Esophagus squamous epithelium (tissue), 5 donors: ENCODE results near the gene TMIGD3. TPM values are rescaled to one million over a fixed set of nuclear protein-coding genes. Genes with fewer than 3 reads are reported as not detected.

Source experiments
- DNase-seq: peaks from one replicate; lab custom pipeline; 2025; lab: John Stamatoyannopoulos, UW
- H3K27ac ChIP-seq, 4 donors: fragments of 200-600 bp; sonication (generic); one replicate each; pipeline ENCODE4 v1.5.1; 2016 to 2019; ENCODE audit warnings: mild to moderate bottlenecking in 1 of 4
- H3K27me3 ChIP-seq, 4 donors: fragments of 200-600 bp; sonication (generic); 1 replicate in 3 of 4; 2 replicates in 1 of 4; pipeline versions ENCODE4 v1.5.1 to v1.6.0; 2017 to 2021; ENCODE audit warnings: antibody characterized with exemption in 1 of 4
- H3K36me3 ChIP-seq, 3 donors: fragments of 200-600 bp; sonication (generic); one replicate each; pipeline ENCODE4 v1.5.1; 2016 to 2019
- H3K4me1 ChIP-seq, 3 donors: fragments of 200-600 bp; sonication (generic); one replicate each; pipeline ENCODE4 v1.5.1; 2017 to 2019
- H3K4me3 ChIP-seq, 4 donors: fragments of 200-600 bp; sonication (generic); 1 replicate in 3 of 4; 2 replicates in 1 of 4; pipeline ENCODE4 v1.5.1; 2016 to 2019; ENCODE audit warnings: mild to moderate bottlenecking in 2 of 4, moderate library complexity in 1 of 4
- H3K9me3 ChIP-seq, 3 donors: fragments of 200-600 bp; sonication (generic); one replicate each; pipeline ENCODE4 v1.5.1; 2016 to 2019
- POLR2A ChIP-seq, 4 donors: fragments of 450-650 bp; IDR thresholded peaks; one replicate each; pipeline ENCODE4 v1.6.1; 2017; ENCODE audit warnings: antibody characterized with exemption in 4 of 4, mild to moderate bottlenecking in 4 of 4, moderate library complexity in 3 of 4
- WGBS, 2 donors: methylation state at CpG; one replicate each; pipeline ENCODE4 v1.1.5; 2018; 5-methylcytosine and 5-hydroxymethylcytosine counted together
- intact Hi-C: fragments of 100-400 bp; cut with DNase I; formaldehyde crosslinking; loops from one replicate; pipeline ENCODE4 v1.15.0; 2022
- total RNA-seq, 4 donors: library from RNA; depleted of rRNA; stranded (reverse); fragments of >200 nt; gene quantifications; one replicate each; pipeline ENCODE4 v1.1.0, GENCODE V29; 2016
- TF ChIP-seq, protein P1 (sequence below), 6 experiments: fragments of 450-650 bp in 4 of 6; fragments of 200-600 bp in 2 of 6; sonication (generic) in 2 of 6; IDR thresholded peaks; one replicate each; pipeline ENCODE4 v1.5.1; 2016 to 2019; ENCODE audit warnings: antibody characterized with exemption in 6 of 6, mild to moderate bottlenecking in 4 of 6, moderate library complexity in 4 of 6
- donor health status: DM: yes; HTN: yes; CAD: no.

Gene TMIGD3
- total RNA-seq, 4 donors from 2014 or later, result 2.9 to 3.2 TPM; not detected in 2

DNA sequence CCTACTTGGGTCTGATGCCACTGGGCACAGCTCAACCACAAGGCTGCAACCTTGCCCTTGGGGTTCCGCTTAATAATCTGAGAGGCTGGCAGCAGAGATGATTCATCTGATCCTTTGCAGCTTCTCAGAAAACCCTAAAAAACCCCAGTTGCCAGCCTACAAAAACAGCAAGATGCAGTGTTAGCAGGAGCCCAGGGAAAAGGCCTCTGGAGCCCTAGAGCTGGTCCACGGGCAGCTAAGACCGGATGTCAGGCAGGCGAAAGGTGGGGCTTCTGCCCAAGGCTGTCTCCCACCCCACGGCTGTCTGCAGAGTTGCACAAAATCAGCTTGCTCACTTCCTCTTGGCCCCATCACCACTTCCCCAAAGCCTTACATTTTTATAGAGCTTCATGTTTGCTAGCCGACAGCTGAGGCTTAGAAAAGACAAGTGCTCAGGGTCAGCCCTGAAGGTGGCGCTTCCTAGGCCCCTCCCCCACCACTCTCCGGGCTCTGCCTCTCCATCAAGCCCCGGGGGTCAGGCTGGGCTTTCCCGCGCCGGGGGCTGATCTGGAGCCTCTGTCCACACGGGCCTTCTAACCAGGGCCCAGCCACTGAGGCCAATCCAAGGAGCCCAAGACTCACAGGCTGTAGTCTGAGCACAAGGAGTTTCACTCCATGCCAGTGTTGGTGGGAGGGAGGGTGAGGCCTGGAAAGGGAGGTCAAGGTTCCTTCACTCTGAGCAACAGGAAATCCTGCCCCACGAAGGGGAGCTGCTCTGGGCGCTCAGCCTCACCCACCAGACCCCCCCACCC lies 4.2 kb upstream of the TMIGD3 start:
- H3K4me3 ChIP-seq, result peak overlapping the region; percentile 11 to 59 (median 38)
- no peaks in the 10 kb centered on the region for H3K9me3 ChIP-seq
- peaks cover 14 to 48% (median 31%) of the 10 kb centered on the region in 3 donors for H3K4me1 ChIP-seq
- H3K27me3 ChIP-seq, result no peaks in the 10 kb centered on the region
- intact Hi-C loops, result loop anchor here (5.0 to 10.0 kb wide), 2 partner anchors 150 to 237 kb away; no protein-coding TSS in a partner anchor
- peak in 2 of 4 donors; percentile 15 to 25 for TF ChIP-seq POLR2A (IDR thresholded peaks at IDR 0.05)
- TF ChIP-seq, protein P1, sequence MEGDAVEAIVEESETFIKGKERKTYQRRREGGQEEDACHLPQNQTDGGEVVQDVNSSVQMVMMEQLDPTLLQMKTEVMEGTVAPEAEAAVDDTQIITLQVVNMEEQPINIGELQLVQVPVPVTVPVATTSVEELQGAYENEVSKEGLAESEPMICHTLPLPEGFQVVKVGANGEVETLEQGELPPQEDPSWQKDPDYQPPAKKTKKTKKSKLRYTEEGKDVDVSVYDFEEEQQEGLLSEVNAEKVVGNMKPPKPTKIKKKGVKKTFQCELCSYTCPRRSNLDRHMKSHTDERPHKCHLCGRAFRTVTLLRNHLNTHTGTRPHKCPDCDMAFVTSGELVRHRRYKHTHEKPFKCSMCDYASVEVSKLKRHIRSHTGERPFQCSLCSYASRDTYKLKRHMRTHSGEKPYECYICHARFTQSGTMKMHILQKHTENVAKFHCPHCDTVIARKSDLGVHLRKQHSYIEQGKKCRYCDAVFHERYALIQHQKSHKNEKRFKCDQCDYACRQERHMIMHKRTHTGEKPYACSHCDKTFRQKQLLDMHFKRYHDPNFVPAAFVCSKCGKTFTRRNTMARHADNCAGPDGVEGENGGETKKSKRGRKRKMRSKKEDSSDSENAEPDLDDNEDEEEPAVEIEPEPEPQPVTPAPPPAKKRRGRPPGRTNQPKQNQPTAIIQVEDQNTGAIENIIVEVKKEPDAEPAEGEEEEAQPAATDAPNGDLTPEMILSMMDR (IDR thresholded peaks at IDR 0.05), result no peak
- DNase-seq, result peak; percentile 31
- WGBS, 2 donors, result 9 to 17% methylated on average over 8 to 9 of the region's 15 CpGs
- peak overlapping the region; percentile 85 to 98 (median 95) for H3K27ac ChIP-seq
- H3K36me3 ChIP-seq, result no peaks in the 10 kb centered on the region

DNA sequence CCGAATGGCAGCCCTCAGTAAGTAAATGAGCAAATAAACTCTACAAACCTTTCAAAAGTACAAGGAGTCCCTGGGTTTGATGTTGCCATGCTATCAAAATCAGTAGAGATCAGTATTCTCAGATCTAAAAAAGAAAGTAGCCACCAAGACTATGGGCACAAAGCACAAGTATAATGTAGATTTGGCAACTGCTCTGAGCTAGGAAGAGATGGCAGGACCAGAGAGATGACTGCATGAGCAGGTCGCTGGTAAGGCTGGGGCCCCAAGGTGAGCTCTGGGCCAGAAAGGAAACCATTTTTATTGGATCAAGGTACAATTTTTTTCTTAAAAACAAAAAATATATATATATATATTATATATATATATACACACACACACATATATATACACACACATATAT lies 3.1 kb upstream of the TMIGD3 start:
- peaks cover 14 to 48% (median 31%) of the 10 kb centered on the region in 3 donors for H3K4me1 ChIP-seq
- no peak for DNase-seq
- peak overlapping the region in 3 of 4 donors; percentile 52 to 70 (median 64) for H3K27ac ChIP-seq
- intact Hi-C loops, result loop anchor here (5.0 to 10.0 kb wide), 2 partner anchors 151 to 238 kb away; no protein-coding TSS in a partner anchor
- H3K36me3 ChIP-seq, result no peaks in the 10 kb centered on the region
- 44 to 45% methylated on average over 2 of the region's 2 CpGs for WGBS, 2 donors
- TF ChIP-seq, protein P1 (IDR thresholded peaks at IDR 0.05), result no peak
- TF ChIP-seq POLR2A (IDR thresholded peaks at IDR 0.05), result no peak
- H3K9me3 ChIP-seq, result no peaks in the 10 kb centered on the region
- H3K27me3 ChIP-seq, result no peaks in the 10 kb centered on the region
- no peak overlapping the region for H3K4me3 ChIP-seq

DNA sequence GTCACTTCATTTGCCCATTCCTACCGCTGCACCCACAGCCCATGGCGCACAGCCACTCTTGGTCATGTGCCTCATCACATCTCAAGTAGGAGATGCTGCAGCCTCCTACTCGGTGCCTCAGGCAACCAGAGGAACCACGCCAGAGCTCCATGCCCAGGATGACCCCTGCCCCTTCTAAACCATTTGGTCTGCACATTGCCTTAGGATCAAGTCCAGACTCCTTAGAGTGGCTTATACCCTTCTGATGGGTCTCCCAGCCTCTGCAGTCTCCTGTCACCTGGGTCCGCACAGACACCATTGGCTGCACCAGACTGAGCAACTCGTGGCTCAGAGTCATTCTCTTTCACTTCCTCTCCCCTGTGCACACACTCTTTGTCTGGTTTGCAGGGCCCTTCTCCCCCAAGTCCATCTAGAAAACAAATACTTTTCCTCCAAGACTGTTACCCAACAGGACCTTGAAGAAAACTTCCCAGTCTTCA lies 2.2 kb upstream of the TMIGD3 start:
- H3K9me3 ChIP-seq, result no peaks in the 10 kb centered on the region
- no peak overlapping the region for H3K4me3 ChIP-seq
- intact Hi-C loops, result loop anchor here (5.0 to 10.0 kb wide), 2 partner anchors 152 to 239 kb away; no protein-coding TSS in a partner anchor
- peak in 1 of 4 donors; percentile 41 for TF ChIP-seq POLR2A (IDR thresholded peaks at IDR 0.05)
- TF ChIP-seq, protein P1 (IDR thresholded peaks at IDR 0.05), result no peak
- H3K36me3 ChIP-seq, result no peaks in the 10 kb centered on the region
- no peaks in the 10 kb centered on the region for H3K27me3 ChIP-seq
- WGBS, 2 donors, result 55 to 68% methylated on average over 2 to 6 of the region's 6 CpGs
- H3K4me1 ChIP-seq, result peaks cover 14 to 48% (median 31%) of the 10 kb centered on the region in 3 donors
- peak overlapping the region; percentile 18 to 70 (median 58) for H3K27ac ChIP-seq
- no peak for DNase-seq

DNA sequence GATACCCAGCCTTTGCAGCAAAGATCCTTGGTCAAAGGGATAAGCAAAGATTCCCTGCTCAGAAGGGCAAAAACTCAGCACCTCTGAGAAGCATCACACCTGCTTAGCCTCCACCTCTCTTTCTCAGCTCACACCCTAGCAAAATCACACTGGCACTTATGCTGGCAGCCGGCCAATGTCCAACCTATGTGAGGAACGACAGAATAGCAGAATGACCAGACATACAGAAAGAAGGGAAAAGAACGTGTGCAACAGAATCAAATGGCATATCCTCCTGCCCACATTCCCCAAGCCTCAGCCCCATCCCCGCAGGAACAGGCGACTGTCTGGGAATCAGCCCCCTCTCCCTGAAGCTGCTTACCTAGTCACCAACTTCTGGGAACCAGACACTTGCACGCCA lies 664 bp upstream of the TMIGD3 start:
- Histone ChIP-seq H3K9me3 (no peaks in the 10 kb centered on the region), H3K36me3 (no peaks in the 10 kb centered on the region), H3K4me3 (no peak overlapping the region), H3K27ac (peak overlapping the region in 3 of 4 donors; percentile 29 to 64 (median 46)), H3K4me1 (peaks cover 14 to 34% (median 19%) of the 10 kb centered on the region in 3 donors), H3K27me3 (no peaks in the 10 kb centered on the region)
- intact Hi-C loops, result loop anchor here (10.0 kb wide), 1 partner anchor 241 kb away; no protein-coding TSS in a partner anchor
- no peak for DNase-seq
- WGBS, 2 donors, result 71 to 76% methylated on average over 4 to 5 of the region's 6 CpGs
- TF ChIP-seq, protein P1 (IDR thresholded peaks at IDR 0.05), result no peak
- no peak for TF ChIP-seq POLR2A (IDR thresholded peaks at IDR 0.05)

DNA sequence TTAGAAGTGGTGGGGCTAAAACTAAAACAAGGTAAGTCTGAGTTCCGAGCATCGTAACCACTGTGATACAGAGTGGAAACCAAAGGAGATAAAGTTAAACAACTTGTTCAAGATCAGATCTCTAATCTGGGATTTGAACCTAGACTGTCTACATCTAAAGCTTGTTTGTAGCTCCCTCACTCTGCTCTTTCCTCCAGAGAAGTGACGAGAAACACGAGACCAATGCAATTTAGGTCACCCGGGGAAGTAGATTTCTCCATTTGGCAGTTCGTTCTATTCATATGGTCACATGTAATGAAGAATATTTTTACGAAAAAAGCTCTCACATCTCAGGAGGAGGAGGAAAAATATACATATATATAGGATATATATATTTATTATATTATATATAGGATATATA lies 1.8 kb downstream of the TMIGD3 start:
- peak in 2 of 4 donors; percentile 6 to 22 for TF ChIP-seq POLR2A (IDR thresholded peaks at IDR 0.05)
- TF ChIP-seq, protein P1 (IDR thresholded peaks at IDR 0.05), result no peak
- WGBS, 2 donors, result 78 to 83% methylated on average over 7 of the region's 7 CpGs
- DNase-seq, result no peak
- no peaks in the 10 kb centered on the region for H3K36me3 ChIP-seq
- H3K27ac ChIP-seq, result no peak overlapping the region
- H3K9me3 ChIP-seq, result no peaks in the 10 kb centered on the region
- peaks cover 0 to 11% (median 0%) of the 10 kb centered on the region in 3 donors for H3K4me1 ChIP-seq
- H3K27me3 ChIP-seq, result no peaks in the 10 kb centered on the region
- intact Hi-C loops, result loop anchor here (10.0 kb wide), 1 partner anchor 243 kb away; no protein-coding TSS in a partner anchor
- peak overlapping the region in 2 of 4 donors; percentile 2 to 27 for H3K4me3 ChIP-seq
